GM23338 (cell line): ENCODE measurements around the gene BTBD19. TPM values are rescaled to one million over a fixed set of nuclear protein-coding genes. Genes with fewer than 3 reads are reported as not detected.

Experiments used
- CTCF ChIP-seq, 2 experiments: fragments of 200-600 bp in 1 of 2; sonication (generic) in 1 of 2; conservative IDR thresholded peaks; 2 replicates each; pipeline versions ENCODE4 v1.5.1 to v1.6.1; 2016 to 2017; ENCODE audit warnings: antibody characterized with exemption in 2 of 2, low read depth in 2 of 2, mild to moderate bottlenecking in 2 of 2, moderate library complexity in 1 of 2
- ZNF462 ChIP-seq: fragments of 250-450 bp; sonication (Bioruptor Pico); IDR thresholded peaks from 2 replicates; pipeline ENCODE4 v1.5.0; 2020; ENCODE audit warnings: mild to moderate bottlenecking, moderate library complexity
- polyA plus RNA-seq: library from polyadenylated mRNA; unstranded; fragments of >200 nt; fragmentation: Nextera tagmentation; extraction: Ambion mirVana; gene quantifications from 2 replicates; pipeline ENCODE4 v1.2.1, GENCODE V29; 2016
- small RNA-seq: library from RNA; depleted of rRNA; stranded (forward); fragments of <200 nt; gene quantifications from one replicate; pipeline ENCODE3, GENCODE V24; 2014; ENCODE audit warnings: low replicate concordance
- total RNA-seq: library from RNA; depleted of rRNA; stranded (reverse); fragments of >200 nt; shearing (Covaris generic); gene quantifications from 2 replicates; pipeline ENCODE4 v1.2.3, GENCODE V29; 2014; rRNA removed

Gene BTBD19
- total and polyA plus RNA-seq, 2 experiments from 2014 or later: 0.37 to 0.66 TPM

- TF ChIP-seq ZNF462 (CRISPR knock-in tag): no peak
- TF ChIP-seq CTCF (conservative IDR thresholded peaks at IDR 0.05; ENCODE audit: low read depth in 2 of 2): no peak
Measured at GRCh38 chr1:44862829-44863401, 54.6 kb downstream of the BTBD19 start (continued).

Small RNA genes lying within 50 kb of the gene (small RNA-seq; reads per million reads assigned to genes)
- not detected for gene AL136380.1
- gene SNORD38A: 106 reads per million, percentile 99 among the genes with 10 or more reads in this experiment
- gene SNORD38B: not detected
- 725 reads per million, percentile 100 among the genes with 10 or more reads in this experiment for gene SNORD46
- gene SNORD55: not detected

Other genes starting within 250 kb of the BTBD19 start
- 4.3 and 20.8 TPM in 2 replicates for gene TMEM53, start 134.0 kb upstream of the BTBD19 start, total RNA-seq
- gene TMEM53, start 134.0 kb upstream of the BTBD19 start, polyA plus RNA-seq: 10.6 and 15.4 TPM in 2 replicates
- 0.31 and 0.62 TPM in 2 replicates for gene ARMH1, start 133.8 kb upstream of the BTBD19 start, total RNA-seq
- gene ARMH1, start 133.8 kb upstream of the BTBD19 start, polyA plus RNA-seq: 1.0 TPM in 1 of 2 replicates, not detected in the other
- not detected in 2 replicates for gene RNU5D-1, start 77.4 kb upstream of the BTBD19 start, total RNA-seq
- not detected in 2 replicates for gene RNU5D-1, start 77.4 kb upstream of the BTBD19 start, polyA plus RNA-seq
- 58.2 and 62.9 TPM in 2 replicates for gene KIF2C, start 68.7 kb upstream of the BTBD19 start, total RNA-seq
- 35.9 and 38.0 TPM in 2 replicates for gene KIF2C, start 68.7 kb upstream of the BTBD19 start, polyA plus RNA-seq
- 1,756 and 2,098 TPM in 2 replicates for gene RPS8, start 33.0 kb upstream of the BTBD19 start, total RNA-seq
- gene RPS8, start 33.0 kb upstream of the BTBD19 start, polyA plus RNA-seq: 2,427 and 2,738 TPM in 2 replicates
- 0.58 and 0.63 TPM in 2 replicates for gene BEST4, start 20.4 kb upstream of the BTBD19 start, total RNA-seq
- 1.5 and 1.6 TPM in 2 replicates for gene BEST4, start 20.4 kb upstream of the BTBD19 start, polyA plus RNA-seq
- gene PLK3, start 8.1 kb upstream of the BTBD19 start, total RNA-seq: 11.8 and 15.1 TPM in 2 replicates
- 7.6 and 8.7 TPM in 2 replicates for gene PLK3, start 8.1 kb upstream of the BTBD19 start, polyA plus RNA-seq
- 0.73 TPM in 1 of 2 replicates, not detected in the other for gene DYNLT4, start 1.2 kb upstream of the BTBD19 start, total RNA-seq
- gene DYNLT4, start 1.2 kb upstream of the BTBD19 start, polyA plus RNA-seq: not detected in 2 replicates
- gene PTCH2, start 34.7 kb downstream of the BTBD19 start, total RNA-seq: 0.63 and 0.74 TPM in 2 replicates
- 0.52 and 0.74 TPM in 2 replicates for gene PTCH2, start 34.7 kb downstream of the BTBD19 start, polyA plus RNA-seq
- gene EIF2B3, start 178.1 kb downstream of the BTBD19 start, total RNA-seq: 30.3 and 36.4 TPM in 2 replicates
- gene EIF2B3, start 178.1 kb downstream of the BTBD19 start, polyA plus RNA-seq: 28.6 and 31.9 TPM in 2 replicates
- 31.0 and 31.4 TPM in 2 replicates for gene HECTD3, start 202.8 kb downstream of the BTBD19 start, total RNA-seq
- gene HECTD3, start 202.8 kb downstream of the BTBD19 start, polyA plus RNA-seq: 13.1 and 16.6 TPM in 2 replicates
- gene UROD, start 203.7 kb downstream of the BTBD19 start, total RNA-seq: 82.4 and 90.9 TPM in 2 replicates
- 106 and 108 TPM in 2 replicates for gene UROD, start 203.7 kb downstream of the BTBD19 start, polyA plus RNA-seq